ENCODE measurements around the gene GPR137B. TPM values are rescaled to one million over a fixed set of nuclear protein-coding genes. Genes with fewer than 3 reads are reported as not detected.

Gene GPR137B
- total RNA-seq, 2 experiments from 2014 or later: 7.2 to 8.1 TPM

GRCh38 chr1:236193184-236193583 is 50.8 kb downstream of the GPR137B start:
- POLR2A ChIA-PET: no interaction called here
- Mint-ChIP-seq H3K4me3 (no peak overlapping the region), H3K9me3 (peaks cover 36% of the 10 kb centered on the region), H3K4me1 (ENCODE audit: low read depth) (no peaks in the 10 kb centered on the region), H3K36me3 (ENCODE audit: low read depth) (peaks cover 85% of the 10 kb centered on the region), H3K27me3 (no peaks in the 10 kb centered on the region), H3K27ac (no peak overlapping the region)
- ATAC-seq (no peak), DNase-seq (no peak)
- TF ChIP-seq CTCF (IDR thresholded peaks at IDR 0.05): no peak
- intact Hi-C loops (cut with micrococcal nuclease): no loop called here
- CTCF ChIA-PET: no interaction called here

DNA sequence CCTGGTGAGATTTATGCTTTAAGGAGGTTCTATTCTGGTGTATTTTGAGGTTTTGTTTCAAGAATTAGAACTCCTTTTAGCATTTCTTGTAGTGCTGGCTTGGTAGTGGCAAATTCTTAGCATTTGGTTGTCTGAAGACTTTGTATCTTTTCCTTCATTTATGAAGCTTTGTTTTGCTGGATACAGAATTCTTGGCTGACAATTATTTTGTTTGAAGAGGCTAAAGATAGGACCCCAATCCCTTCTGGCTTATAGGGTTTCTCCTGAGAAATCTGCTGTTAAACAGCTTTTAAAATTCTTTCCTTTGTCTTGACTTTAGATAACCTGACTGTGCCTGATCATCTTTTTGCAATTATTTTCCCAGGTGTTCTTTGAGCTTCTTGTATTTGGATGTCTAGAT is 58.6 kb downstream of the GPR137B start:
- H3K27me3 Mint-ChIP-seq: no peaks in the 10 kb centered on the region
- H3K36me3 Mint-ChIP-seq (ENCODE audit: low read depth): peaks cover 82% of the 10 kb centered on the region
- peaks cover 44% of the 10 kb centered on the region for H3K9me3 Mint-ChIP-seq
- H3K27ac Mint-ChIP-seq: no peak overlapping the region
- ATAC-seq (no peak), DNase-seq (no peak)
- H3K4me1 Mint-ChIP-seq (ENCODE audit: low read depth): no peaks in the 10 kb centered on the region
- intact Hi-C loops (cut with micrococcal nuclease): no loop called here
- no peak for TF ChIP-seq CTCF (IDR thresholded peaks at IDR 0.05)
- H3K4me3 Mint-ChIP-seq: no peak overlapping the region
- POLR2A ChIA-PET: no interaction called here
- CTCF ChIA-PET: no interaction called here

DNA sequence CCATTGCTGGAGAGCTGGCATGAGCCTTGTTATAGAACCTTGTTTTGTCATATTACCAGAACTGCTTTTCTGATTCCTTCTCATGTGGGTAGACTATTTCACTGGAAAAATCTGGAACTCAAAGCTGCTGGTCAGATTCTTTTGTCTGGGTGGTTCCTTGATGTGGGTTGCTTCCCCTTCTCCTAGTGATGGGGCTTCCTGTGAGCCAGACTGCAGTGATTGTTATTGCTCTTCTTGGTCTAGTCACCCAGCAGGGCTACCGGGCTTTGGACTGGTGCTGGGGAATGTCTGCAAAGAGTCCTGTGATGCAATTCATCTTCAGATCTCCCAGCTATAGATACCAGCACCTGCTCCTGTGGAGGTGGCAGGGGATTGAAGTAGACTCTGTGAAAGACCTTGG is 59.4 kb downstream of the GPR137B start:
- H3K4me1 Mint-ChIP-seq (ENCODE audit: low read depth): no peaks in the 10 kb centered on the region
- H3K9me3 Mint-ChIP-seq: peaks cover 44% of the 10 kb centered on the region
- no peak overlapping the region for H3K4me3 Mint-ChIP-seq
- ATAC-seq (no peak), DNase-seq (no peak)
- ChIA-PET POLR2A (no interaction called here), CTCF (no interaction called here)
- no peak for TF ChIP-seq CTCF (IDR thresholded peaks at IDR 0.05)
- H3K27me3 Mint-ChIP-seq: no peaks in the 10 kb centered on the region
- no peak overlapping the region for H3K27ac Mint-ChIP-seq
- H3K36me3 Mint-ChIP-seq (ENCODE audit: low read depth): peaks cover 84% of the 10 kb centered on the region
- intact Hi-C loops (cut with micrococcal nuclease): no loop called here

DNA sequence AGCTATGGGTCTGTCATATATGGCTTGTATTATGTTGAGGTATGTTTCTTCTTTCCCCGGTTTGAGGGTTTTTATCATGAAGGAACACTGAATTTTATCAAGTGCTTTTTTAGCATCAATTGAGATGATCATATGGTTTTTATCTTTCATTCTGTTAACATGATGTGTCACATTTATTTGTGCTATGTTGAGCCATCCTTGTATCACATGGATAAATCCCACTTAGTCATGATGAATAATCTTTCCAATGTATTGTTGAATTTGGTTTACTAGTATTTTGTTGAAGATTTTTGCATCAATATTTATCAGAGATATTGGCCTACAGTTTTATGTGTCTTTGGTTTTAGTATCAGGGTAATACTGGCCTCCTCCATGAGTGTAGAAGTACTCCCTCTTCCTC is 61.7 kb downstream of the GPR137B start:
- H3K4me1 Mint-ChIP-seq (ENCODE audit: low read depth): no peaks in the 10 kb centered on the region
- TF ChIP-seq CTCF (IDR thresholded peaks at IDR 0.05): no peak
- H3K27me3 Mint-ChIP-seq: no peaks in the 10 kb centered on the region
- no peak for ATAC-seq
- POLR2A ChIA-PET: interaction anchor here (0.6 kb wide), 1 partner anchor 262 kb away, joined by 3 read pairs; no protein-coding TSS in a partner anchor
- no peak overlapping the region for H3K4me3 Mint-ChIP-seq
- peaks cover 31% of the 10 kb centered on the region for H3K9me3 Mint-ChIP-seq
- CTCF ChIA-PET: no interaction called here
- no peak overlapping the region for H3K27ac Mint-ChIP-seq
- H3K36me3 Mint-ChIP-seq (ENCODE audit: low read depth): peaks cover 67% of the 10 kb centered on the region
- intact Hi-C loops (cut with micrococcal nuclease): no loop called here
- no peak for DNase-seq

GRCh38 chr1:236204656-236205055 is 62.3 kb downstream of the GPR137B start:
- Mint-ChIP-seq H3K36me3 (ENCODE audit: low read depth) (peaks cover 63% of the 10 kb centered on the region), H3K4me3 (no peak overlapping the region), H3K27ac (no peak overlapping the region), H3K27me3 (no peaks in the 10 kb centered on the region), H3K9me3 (peaks cover 27% of the 10 kb centered on the region), H3K4me1 (ENCODE audit: low read depth) (no peaks in the 10 kb centered on the region)
- ChIA-PET POLR2A (no interaction called here), CTCF (no interaction called here)
- ATAC-seq (no peak), DNase-seq (no peak)
- no peak for TF ChIP-seq CTCF (IDR thresholded peaks at IDR 0.05)
- intact Hi-C loops (cut with micrococcal nuclease): no loop called here

All from activated CD8-positive, alpha-beta T cell treated with anti-CD3 and anti-CD28 coated beads for 36 hours (primary cell).